ENCODE data around the gene GRID1.

Gene GRID1

GRCh38 chr10:85600744-85601081 lies 765.9 kb downstream of the GRID1 start:
- TF ChIP-seq POLR2AphosphoS5 (IDR thresholded peaks at IDR 0.05; ENCODE audit: low read depth, low read length) (no peak), TAF1 (IDR thresholded peaks at IDR 0.05; ENCODE audit: low read depth, low read length) (no peak), POU2F2 (IDR thresholded peaks at IDR 0.05; ENCODE audit: low read depth, low read length) (no peak), POLR2A (IDR thresholded peaks at IDR 0.05; ENCODE audit: low read depth, low read length) (no peak), SPI1 (IDR thresholded peaks at IDR 0.05; ENCODE audit: low read depth, low read length) (no peak), PAX5 (IDR thresholded peaks at IDR 0.05; ENCODE audit: insufficient read depth, low read length, severe bottlenecking) (no peak)
- no peak for DNase-seq (ENCODE audit: insufficient read length, low spot score)
- FAIRE-seq: no peak

- DNase-seq (ENCODE audit: insufficient read length, low spot score) (no peak), FAIRE-seq (no peak)
- no peak for TF ChIP-seq TAF1 (IDR thresholded peaks at IDR 0.05; ENCODE audit: low read depth, low read length)
- no peak for TF ChIP-seq POLR2AphosphoS5 (IDR thresholded peaks at IDR 0.05; ENCODE audit: low read depth, low read length)
- TF ChIP-seq POU2F2 (IDR thresholded peaks at IDR 0.05; ENCODE audit: low read depth, low read length): no peak
- no peak for TF ChIP-seq POLR2A (IDR thresholded peaks at IDR 0.05; ENCODE audit: low read depth, low read length)
- TF ChIP-seq PAX5 (IDR thresholded peaks at IDR 0.05; ENCODE audit: insufficient read depth, low read length, severe bottlenecking): no peak
- TF ChIP-seq SPI1 (IDR thresholded peaks at IDR 0.05; ENCODE audit: low read depth, low read length): no peak
Observed at GRCh38 chr10:85600026-85600743, 766.4 kb downstream of the GRID1 start.

DNA sequence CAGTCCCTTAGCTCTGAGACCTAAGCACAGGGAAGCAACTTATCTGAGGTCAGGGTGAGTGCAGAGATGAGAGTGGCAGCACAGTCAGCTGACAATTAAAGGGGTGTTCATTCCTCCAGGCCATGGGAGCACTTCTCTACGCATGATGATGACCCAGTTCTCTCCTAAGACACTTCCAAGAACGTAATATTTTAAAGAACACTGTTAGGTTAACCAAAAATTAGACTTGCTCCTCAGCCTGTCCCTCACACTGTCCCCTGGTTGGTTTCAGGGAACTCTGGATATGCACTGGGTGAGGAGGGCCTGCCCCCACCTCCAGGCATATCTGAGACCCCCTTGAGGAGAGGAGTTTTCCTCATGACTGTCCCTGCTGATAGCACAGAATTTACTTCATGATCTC lies 767.5 kb downstream of the GRID1 start:
- FAIRE-seq (no peak), DNase-seq (ENCODE audit: insufficient read length, low spot score) (no peak)
- TF ChIP-seq POU2F2 (IDR thresholded peaks at IDR 0.05; ENCODE audit: low read depth, low read length) (no peak), PAX5 (IDR thresholded peaks at IDR 0.05; ENCODE audit: insufficient read depth, low read length, severe bottlenecking) (no peak), TAF1 (IDR thresholded peaks at IDR 0.05; ENCODE audit: low read depth, low read length) (no peak), SPI1 (IDR thresholded peaks at IDR 0.05; ENCODE audit: low read depth, low read length) (no peak), POLR2AphosphoS5 (IDR thresholded peaks at IDR 0.05; ENCODE audit: low read depth, low read length) (no peak), POLR2A (IDR thresholded peaks at IDR 0.05; ENCODE audit: low read depth, low read length) (no peak)

DNA sequence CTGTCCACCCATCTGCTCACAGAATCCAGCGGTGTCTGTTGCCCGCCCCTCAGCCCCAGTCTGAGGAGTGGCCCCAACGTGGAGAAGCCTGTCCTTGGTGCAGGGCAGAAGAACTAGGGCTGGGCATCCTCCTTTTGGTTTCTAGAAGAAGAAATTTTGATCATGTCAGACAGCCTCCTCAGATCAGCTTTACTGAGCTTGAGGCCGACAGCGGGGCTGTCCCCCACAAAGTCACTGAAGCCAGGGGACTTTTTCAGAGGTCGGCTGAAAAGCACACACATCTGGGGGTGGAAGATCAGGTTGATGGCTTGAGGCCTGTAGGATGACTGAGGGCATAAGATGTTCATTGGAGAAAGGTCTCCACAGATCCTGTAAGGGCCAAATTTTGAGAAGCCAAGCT lies 767.9 kb downstream of the GRID1 start:
- DNase-seq (ENCODE audit: insufficient read length, low spot score): no peak

GRCh38 chr10:85597006-85597405 lies 769.6 kb downstream of the GRID1 start:
- no peak for TF ChIP-seq TAF1 (IDR thresholded peaks at IDR 0.05; ENCODE audit: low read depth, low read length)
- TF ChIP-seq POLR2A (IDR thresholded peaks at IDR 0.05; ENCODE audit: low read depth, low read length): no peak
- no peak for TF ChIP-seq PAX5 (IDR thresholded peaks at IDR 0.05; ENCODE audit: insufficient read depth, low read length, severe bottlenecking)
- no peak for TF ChIP-seq POLR2AphosphoS5 (IDR thresholded peaks at IDR 0.05; ENCODE audit: low read depth, low read length)
- TF ChIP-seq POU2F2 (IDR thresholded peaks at IDR 0.05; ENCODE audit: low read depth, low read length): no peak
- no peak for TF ChIP-seq SPI1 (IDR thresholded peaks at IDR 0.05; ENCODE audit: low read depth, low read length)
- FAIRE-seq: no peak
- DNase-seq (ENCODE audit: insufficient read length, low spot score): no peak

More for the DNA sequence above, 767.9 kb downstream of the GRID1 start:
- no peak for FAIRE-seq
- TF ChIP-seq POLR2AphosphoS5 (IDR thresholded peaks at IDR 0.05; ENCODE audit: low read depth, low read length) (no peak), TAF1 (IDR thresholded peaks at IDR 0.05; ENCODE audit: low read depth, low read length) (no peak), POU2F2 (IDR thresholded peaks at IDR 0.05; ENCODE audit: low read depth, low read length) (no peak), SPI1 (IDR thresholded peaks at IDR 0.05; ENCODE audit: low read depth, low read length) (no peak), POLR2A (IDR thresholded peaks at IDR 0.05; ENCODE audit: low read depth, low read length) (no peak), PAX5 (IDR thresholded peaks at IDR 0.05; ENCODE audit: insufficient read depth, low read length, severe bottlenecking) (no peak)

GRCh38 chr10:85596389-85596788 lies 770.2 kb downstream of the GRID1 start:
- DNase-seq (ENCODE audit: insufficient read length, low spot score): no peak
- no peak for FAIRE-seq
- TF ChIP-seq POLR2AphosphoS5 (IDR thresholded peaks at IDR 0.05; ENCODE audit: low read depth, low read length) (no peak), TAF1 (IDR thresholded peaks at IDR 0.05; ENCODE audit: low read depth, low read length) (no peak), POU2F2 (IDR thresholded peaks at IDR 0.05; ENCODE audit: low read depth, low read length) (no peak), PAX5 (IDR thresholded peaks at IDR 0.05; ENCODE audit: insufficient read depth, low read length, severe bottlenecking) (no peak), POLR2A (IDR thresholded peaks at IDR 0.05; ENCODE audit: low read depth, low read length) (no peak), SPI1 (IDR thresholded peaks at IDR 0.05; ENCODE audit: low read depth, low read length) (no peak)

DNA sequence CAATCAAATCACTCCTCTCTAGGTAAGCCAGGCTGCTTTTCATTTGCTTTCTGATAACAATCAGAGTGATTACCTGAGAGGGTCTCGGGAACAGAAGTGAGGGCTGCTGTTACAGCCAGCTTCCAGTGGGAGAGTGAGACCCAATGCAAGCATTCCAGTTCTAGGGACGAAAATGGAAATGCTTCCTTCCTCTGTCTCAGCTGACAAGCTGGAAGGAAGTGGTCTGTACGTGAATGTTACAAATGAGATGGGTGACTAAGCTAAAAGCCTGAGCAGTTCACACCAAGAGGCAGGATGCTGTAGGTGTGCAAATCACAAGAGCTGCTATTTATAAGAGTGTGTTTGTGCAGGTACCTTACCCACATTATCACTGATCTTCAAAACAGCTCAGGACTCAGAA lies 772.4 kb downstream of the GRID1 start:
- FAIRE-seq (no peak), DNase-seq (ENCODE audit: insufficient read length, low spot score) (no peak)
- TF ChIP-seq POLR2A (IDR thresholded peaks at IDR 0.05; ENCODE audit: low read depth, low read length): no peak
- TF ChIP-seq POU2F2 (IDR thresholded peaks at IDR 0.05; ENCODE audit: low read depth, low read length): no peak
- TF ChIP-seq POLR2AphosphoS5 (IDR thresholded peaks at IDR 0.05; ENCODE audit: low read depth, low read length): no peak
- no peak for TF ChIP-seq PAX5 (IDR thresholded peaks at IDR 0.05; ENCODE audit: insufficient read depth, low read length, severe bottlenecking)
- no peak for TF ChIP-seq TAF1 (IDR thresholded peaks at IDR 0.05; ENCODE audit: low read depth, low read length)
- no peak for TF ChIP-seq SPI1 (IDR thresholded peaks at IDR 0.05; ENCODE audit: low read depth, low read length)

GRCh38 chr10:85593226-85593772 lies 773.3 kb downstream of the GRID1 start:
- no peak for DNase-seq (ENCODE audit: insufficient read length, low spot score)
- FAIRE-seq: no peak
- TF ChIP-seq PAX5 (IDR thresholded peaks at IDR 0.05; ENCODE audit: insufficient read depth, low read length, severe bottlenecking): no peak
- no peak for TF ChIP-seq POLR2A (IDR thresholded peaks at IDR 0.05; ENCODE audit: low read depth, low read length)
- TF ChIP-seq TAF1 (IDR thresholded peaks at IDR 0.05; ENCODE audit: low read depth, low read length): no peak
- TF ChIP-seq POLR2AphosphoS5 (IDR thresholded peaks at IDR 0.05; ENCODE audit: low read depth, low read length): no peak
- TF ChIP-seq POU2F2 (IDR thresholded peaks at IDR 0.05; ENCODE audit: low read depth, low read length): no peak
- TF ChIP-seq SPI1 (IDR thresholded peaks at IDR 0.05; ENCODE audit: low read depth, low read length): no peak

GRCh38 chr10:85581371-85581770 lies 785.2 kb downstream of the GRID1 start:
- FAIRE-seq (no peak), DNase-seq (ENCODE audit: insufficient read length, low spot score) (no peak)
- TF ChIP-seq SPI1 (IDR thresholded peaks at IDR 0.05; ENCODE audit: low read depth, low read length) (no peak), POU2F2 (IDR thresholded peaks at IDR 0.05; ENCODE audit: low read depth, low read length) (no peak), TAF1 (IDR thresholded peaks at IDR 0.05; ENCODE audit: low read depth, low read length) (no peak), PAX5 (IDR thresholded peaks at IDR 0.05; ENCODE audit: insufficient read depth, low read length, severe bottlenecking) (no peak), POLR2A (IDR thresholded peaks at IDR 0.05; ENCODE audit: low read depth, low read length) (no peak), POLR2AphosphoS5 (IDR thresholded peaks at IDR 0.05; ENCODE audit: low read depth, low read length) (no peak)

All from GM12891 (cell line).